ENCODE measurements around the gene ZNF622.

DNA sequence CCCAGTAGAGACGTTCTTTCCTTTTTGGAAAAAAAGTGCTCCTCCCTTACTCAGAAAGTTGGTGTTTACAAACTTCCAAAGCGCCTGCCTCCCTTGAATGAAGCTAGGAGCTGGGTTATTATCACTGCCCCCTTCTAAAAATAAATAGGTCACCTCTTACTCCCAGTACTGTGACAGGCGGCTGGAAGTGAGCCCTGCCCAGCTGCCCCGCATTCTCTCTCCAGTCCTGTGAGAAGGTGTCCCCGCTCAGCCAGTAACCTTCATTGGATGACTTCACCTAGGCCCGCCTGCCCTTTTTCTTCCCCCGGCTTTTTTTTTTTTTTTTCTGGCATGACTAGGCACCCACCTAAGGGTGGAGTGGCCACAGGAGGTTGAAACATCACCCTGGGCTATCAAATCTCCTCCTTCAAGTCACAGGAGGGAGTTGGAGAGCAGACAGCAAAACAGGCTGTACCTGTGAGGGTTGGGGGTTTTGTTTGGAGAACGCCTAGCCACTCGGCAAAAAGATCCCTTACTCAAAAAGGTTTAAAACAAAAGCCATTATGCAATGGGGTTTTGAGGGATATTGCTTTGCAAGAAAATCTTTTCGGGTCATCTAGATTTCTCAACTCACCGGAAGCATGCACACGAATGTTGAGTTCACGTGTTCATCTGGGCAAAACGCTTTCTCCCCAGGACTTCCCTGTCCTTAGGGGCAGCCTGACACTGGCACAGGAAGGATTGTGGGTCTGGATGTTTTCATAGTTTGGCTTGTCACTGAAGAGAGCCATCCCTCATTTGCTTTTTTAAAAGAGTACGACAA lies 43.3 kb upstream of the ZNF622 start:
- TF ChIP-seq, protein P1, sequence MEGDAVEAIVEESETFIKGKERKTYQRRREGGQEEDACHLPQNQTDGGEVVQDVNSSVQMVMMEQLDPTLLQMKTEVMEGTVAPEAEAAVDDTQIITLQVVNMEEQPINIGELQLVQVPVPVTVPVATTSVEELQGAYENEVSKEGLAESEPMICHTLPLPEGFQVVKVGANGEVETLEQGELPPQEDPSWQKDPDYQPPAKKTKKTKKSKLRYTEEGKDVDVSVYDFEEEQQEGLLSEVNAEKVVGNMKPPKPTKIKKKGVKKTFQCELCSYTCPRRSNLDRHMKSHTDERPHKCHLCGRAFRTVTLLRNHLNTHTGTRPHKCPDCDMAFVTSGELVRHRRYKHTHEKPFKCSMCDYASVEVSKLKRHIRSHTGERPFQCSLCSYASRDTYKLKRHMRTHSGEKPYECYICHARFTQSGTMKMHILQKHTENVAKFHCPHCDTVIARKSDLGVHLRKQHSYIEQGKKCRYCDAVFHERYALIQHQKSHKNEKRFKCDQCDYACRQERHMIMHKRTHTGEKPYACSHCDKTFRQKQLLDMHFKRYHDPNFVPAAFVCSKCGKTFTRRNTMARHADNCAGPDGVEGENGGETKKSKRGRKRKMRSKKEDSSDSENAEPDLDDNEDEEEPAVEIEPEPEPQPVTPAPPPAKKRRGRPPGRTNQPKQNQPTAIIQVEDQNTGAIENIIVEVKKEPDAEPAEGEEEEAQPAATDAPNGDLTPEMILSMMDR (IDR thresholded peaks at IDR 0.05 in 8 of 11, conservative IDR thresholded peaks at IDR 0.05 in 3 of 11), result no peak
- no peak for TF ChIP-seq POLR2A (IDR thresholded peaks at IDR 0.05)

All from spleen (tissue), 7 donors.